ENCODE measurements around the gene B4GALT3.

- TF ChIP-seq CTCF (IDR thresholded peaks at IDR 0.05) (no peak), POLR2AphosphoS5 (IDR thresholded peaks at IDR 0.05) (no peak), EP300 (IDR thresholded peaks at IDR 0.05) (no peak), POLR2A (IDR thresholded peaks at IDR 0.05) (no peak)
These were observed 54.3 kb downstream of the B4GALT3 start for GRCh38 chr1:161122967-161123366.

Measured in upper lobe of left lung (tissue), 4 donors.